ENCODE results near the gene STXBP4.

STXBP4 gene

GRCh38 chr17:55177159-55177854 lies 208.7 kb downstream of the STXBP4 start:
- no peak for DNase-seq

- DNase-seq: no peak
Observed at GRCh38 chr17:55177855-55178217, 209.3 kb downstream of the STXBP4 start.

GRCh38 chr17:55186937-55187770 lies 218.6 kb downstream of the STXBP4 start:
- no peak for DNase-seq

- no peak for DNase-seq
Observed at GRCh38 chr17:55190748-55191147, 222.2 kb downstream of the STXBP4 start.

GRCh38 chr17:55198690-55199370 lies 230.3 kb downstream of the STXBP4 start:
- DNase-seq: no peak

GRCh38 chr17:55200904-55201303 lies 232.3 kb downstream of the STXBP4 start:
- DNase-seq: no peak

GRCh38 chr17:55201308-55201932 lies 232.9 kb downstream of the STXBP4 start:
- DNase-seq: no peak

GRCh38 chr17:55202896-55203295 lies 234.3 kb downstream of the STXBP4 start:
- no peak for DNase-seq

- DNase-seq: no peak
Observed at GRCh38 chr17:55208078-55208812, 239.7 kb downstream of the STXBP4 start.

GRCh38 chr17:55210292-55210691 lies 241.7 kb downstream of the STXBP4 start:
- DNase-seq: no peak

- DNase-seq: no peak
Observed at GRCh38 chr17:55212880-55213279, 244.3 kb downstream of the STXBP4 start.

GRCh38 chr17:55215711-55216110 lies 247.1 kb downstream of the STXBP4 start:
- DNase-seq: no peak

- no peak for DNase-seq
Observed at GRCh38 chr17:55216888-55217287, 248.3 kb downstream of the STXBP4 start.

- no peak for DNase-seq
Observed at GRCh38 chr17:55219459-55219858, 250.9 kb downstream of the STXBP4 start.

- DNase-seq: no peak
Observed at GRCh38 chr17:55219934-55220333, 251.4 kb downstream of the STXBP4 start.
